Type B pancreatic cell (in vitro differentiated cells): ENCODE data around the gene VAMP1. TPM values are rescaled to one million over a fixed set of nuclear protein-coding genes. Genes with fewer than 3 reads are reported as not detected.
"Not testable (repeated sequence)": the region's sequence is repeated elsewhere in the genome, so short reads cannot be mapped to it uniquely, and the experiment has no call there.

Experiments used
- DNase-seq: peaks from one replicate; pipeline ENCODE4 v3.0.0; 2021; ENCODE audit warnings: mixed read lengths; ENCODE audit not compliant: unreplicated experiment; ENCODE audit errors: extremely low spot score
- H3K27ac Mint-ChIP-seq: 2 replicates; pipeline ENCODE4 v1.8.0; 2021; ENCODE audit warnings: mild to moderate bottlenecking, mixed read lengths
- H3K27me3 Mint-ChIP-seq: 2 replicates; pipeline ENCODE4 v1.8.0; 2021; ENCODE audit warnings: mixed read lengths
- H3K36me3 Mint-ChIP-seq: 2 replicates; pipeline ENCODE4 v1.8.0; 2021; ENCODE audit warnings: mixed read lengths
- H3K4me1 Mint-ChIP-seq: one replicate; pipeline ENCODE4 v1.8.0; 2021; ENCODE audit warnings: mixed read lengths; ENCODE audit not compliant: unreplicated experiment
- H3K4me3 Mint-ChIP-seq: 2 replicates; pipeline ENCODE4 v1.8.0; 2021; ENCODE audit warnings: mild to moderate bottlenecking, mixed read lengths
- H3K9me3 Mint-ChIP-seq: 2 replicates; pipeline ENCODE4 v1.8.0; 2021; ENCODE audit warnings: mixed read lengths
- CTCF ChIP-seq: fragments of 200-600 bp; sonication (generic); conservative IDR thresholded peaks from 2 replicates; pipeline ENCODE4 v1.5.0; 2021; ENCODE audit warnings: antibody characterized with exemption, mild to moderate bottlenecking
- total RNA-seq: library from RNA; stranded (reverse); gene quantifications from 2 replicates; pipeline ENCODE4 v1.2.1, GENCODE V29; 2021; ENCODE audit warnings: low replicate concordance

Gene VAMP1
- total RNA-seq, 1 donor from 2014 or later, result 10.1 TPM

GRCh38 chr12:6494968-6495367 lies 24.5 kb upstream of the VAMP1 start:
- Mint-ChIP-seq H3K36me3 (peaks cover 35% of the 10 kb centered on the region), H3K27ac (no peak overlapping the region), H3K4me1 (peaks cover 7% of the 10 kb centered on the region), H3K4me3 (peak overlapping the region; percentile 98), H3K27me3 (no peaks in the 10 kb centered on the region), H3K9me3 (no peaks in the 10 kb centered on the region)
- TF ChIP-seq CTCF, result no peak
- no peak for DNase-seq

- DNase-seq, result no peak
- Mint-ChIP-seq H3K9me3 (no peaks in the 10 kb centered on the region), H3K36me3 (peaks cover 35% of the 10 kb centered on the region), H3K27ac (peak overlapping the region; percentile 100), H3K4me1 (peaks cover 7% of the 10 kb centered on the region), H3K27me3 (no peaks in the 10 kb centered on the region), H3K4me3 (peak overlapping the region; percentile 98)
- TF ChIP-seq CTCF, result no peak
Observed at GRCh38 chr12:6494258-6494743, 23.8 kb upstream of the VAMP1 start.

GRCh38 chr12:6493497-6494257 lies 23.2 kb upstream of the VAMP1 start, which contains the start of gene NCAPD2:
Gene NCAPD2 (plus strand): TSS chr12:6494102. CDS start chr12:6495099, 997 bp downstream.
- Mint-ChIP-seq H3K4me3 (peak within 1 kb of the TSS; percentile 98), H3K4me1 (peaks cover 7% of the 10 kb centered on the region), H3K27ac (peak within 1 kb of the TSS; percentile 100), H3K9me3 (no peaks in the 10 kb centered on the region), H3K27me3 (no peaks in the 10 kb centered on the region), H3K36me3 (peaks cover 35% of the 10 kb centered on the region)
- DNase-seq, result peak; percentile 95
- TF ChIP-seq CTCF, result peak; percentile 71

- Mint-ChIP-seq H3K27me3 (no peaks in the 10 kb centered on the region), H3K36me3 (peaks cover 30% of the 10 kb centered on the region), H3K9me3 (no peaks in the 10 kb centered on the region), H3K27ac (peak within 1 kb of the TSS; percentile 100), H3K4me3 (peak within 1 kb of the TSS; percentile 98), H3K4me1 (peaks cover 7% of the 10 kb centered on the region)
- DNase-seq, result peak; percentile 98
- no peak for TF ChIP-seq CTCF
Observed at GRCh38 chr12:6492838-6493496, 22.5 kb upstream of the VAMP1 start, which contains the start of gene MRPL51. Gene MRPL51 (minus strand): TSS chr12:6493262. CDS start chr12:6493136, 126 bp downstream.

GRCh38 chr12:6490673-6491072 lies 20.2 kb upstream of the VAMP1 start:
- not testable (repeated sequence) for H3K4me3 Mint-ChIP-seq, H3K9me3 Mint-ChIP-seq, H3K27me3 Mint-ChIP-seq, DNase-seq, H3K4me1 Mint-ChIP-seq
- peaks cover 23% of the 10 kb centered on the region for H3K36me3 Mint-ChIP-seq
- H3K27ac Mint-ChIP-seq, result peak overlapping the region; percentile 3

GRCh38 chr12:6489449-6489848 lies 19.0 kb upstream of the VAMP1 start:
- no peaks in the 10 kb centered on the region for H3K27me3 Mint-ChIP-seq

More at GRCh38 chr12:6489449-6489848, 19.0 kb upstream of the VAMP1 start:
- no peaks in the 10 kb centered on the region for H3K4me1 Mint-ChIP-seq
- no peak for TF ChIP-seq CTCF
- no peak overlapping the region for H3K27ac Mint-ChIP-seq
- peaks cover 16% of the 10 kb centered on the region for H3K36me3 Mint-ChIP-seq
- no peaks in the 10 kb centered on the region for H3K9me3 Mint-ChIP-seq
- DNase-seq, result no peak
- no peak overlapping the region for H3K4me3 Mint-ChIP-seq
